HG03521 (cell line): ENCODE measurements around the gene FNDC11.
"Not testable (repeated sequence)": the region's sequence is repeated elsewhere in the genome, so short reads cannot be mapped to it uniquely, and the experiment has no call there.

ENCODE experiments used
- ATAC-seq: cut with Tn5 transposase; IDR thresholded peaks from one replicate; pipeline ENCODE4 v1.9.1; 2021; ENCODE audit warnings: mild to moderate bottlenecking, moderate library complexity; ENCODE audit not compliant: unreplicated experiment

FNDC11 gene

GRCh38 chr20:63553933-63554290, at the start of gene FNDC11:
Gene FNDC11, plus strand, starts transcription at chr20:63554159. Its CDS starts 1,505 bp downstream, at chr20:63555664.
- ATAC-seq: no peak

GRCh38 chr20:63504642-63505041, 49.3 kb upstream of the FNDC11 start:
- ATAC-seq: no peak

GRCh38 chr20:63505281-63505680, 48.7 kb upstream of the FNDC11 start:
- no peak for ATAC-seq

- ATAC-seq: no peak
These were observed 48.2 kb upstream of the FNDC11 start for GRCh38 chr20:63505723-63506122.

- no peak for ATAC-seq
These were observed 46.7 kb upstream of the FNDC11 start for GRCh38 chr20:63507083-63507743.

- no peak for ATAC-seq
These were observed 45.7 kb upstream of the FNDC11 start for GRCh38 chr20:63508072-63508768.

- ATAC-seq: no peak
These were observed 44.8 kb upstream of the FNDC11 start for GRCh38 chr20:63509088-63509564.

GRCh38 chr20:63513207-63513606, 40.8 kb upstream of the FNDC11 start:
- ATAC-seq: no peak

GRCh38 chr20:63514520-63514919, 39.4 kb upstream of the FNDC11 start:
- ATAC-seq: not testable (repeated sequence)

- no peak for ATAC-seq
These were observed 36.3 kb upstream of the FNDC11 start for GRCh38 chr20:63517376-63518309.

GRCh38 chr20:63518351-63518861, 35.6 kb upstream of the FNDC11 start:
- no peak for ATAC-seq

GRCh38 chr20:63518946-63519667, 34.9 kb upstream of the FNDC11 start:
- no peak for ATAC-seq

- peak; percentile 25 for ATAC-seq
These were observed 34.1 kb upstream of the FNDC11 start for GRCh38 chr20:63519668-63520503.

- peak; percentile 73 for ATAC-seq
These were observed 33.4 kb upstream of the FNDC11 start, which contains the start of gene PPDPF for GRCh38 chr20:63520504-63520933. Gene PPDPF, plus strand, starts transcription at chr20:63520765. Its CDS starts 544 bp downstream, at chr20:63521309.

GRCh38 chr20:63520934-63521601, 32.9 kb upstream of the FNDC11 start:
- ATAC-seq: peak; percentile 26

GRCh38 chr20:63521602-63522001, 32.4 kb upstream of the FNDC11 start:
- ATAC-seq: no peak

GRCh38 chr20:63522091-63522868, 31.7 kb upstream of the FNDC11 start:
- ATAC-seq: no peak

GRCh38 chr20:63522981-63523611, 30.9 kb upstream of the FNDC11 start:
- no peak for ATAC-seq
